ENCODE data around the gene DNAI4. TPM values are rescaled to one million over a fixed set of nuclear protein-coding genes. Genes with fewer than 3 reads are reported as not detected.

Gene DNAI4
- total and polyA plus RNA-seq, 2 of the 8 experiments (the other 6 are each of a cell fraction or from before 2014, with no cell fraction given): 0.32 to 2.1 TPM

- peak overlapping the region; percentile 91 for H2BK5ac ChIP-seq (ENCODE audit: low read depth, low read length)
- no peaks in the 10 kb centered on the region for H3K79me1 ChIP-seq (ENCODE audit: low read depth, low read length)
- FAIRE-seq (no peak), DNase-seq (ENCODE audit: low read depth in 1 of 2, low spot score in 2 of 2) (no peak)
- no peak overlapping the region for H3K14ac ChIP-seq (ENCODE audit: insufficient read length)
- 2% methylated on average over 11 of the region's 11 CpGs; no CpG with 5 or more reads in 1 of the 2 experiments for WGBS, 2 experiments (ENCODE audit: extremely low coverage in 1 of 2, insufficient coverage in 1 of 2, insufficient read length in 1 of 2, insufficient replicate concordance in 2 of 2, low coverage in 1 of 2, low lambda C conversion rate in 2 of 2, missing lambda C conversion rate in 1 of 2)
- no peak overlapping the region for H4K91ac ChIP-seq (replicated peaks; ENCODE audit: insufficient read length, low read length)
- H3K9ac ChIP-seq (replicated peaks in 1 of 4; ENCODE audit: extremely low read depth in 1 of 4, low read depth in 3 of 4, low read length in 3 of 4): peak overlapping the region in 3 of 4 experiments; percentile 71 to 90 (median 87); a peak in 5 of 7 replicates
- H2BK15ac ChIP-seq (ENCODE audit: low read length): no peak overlapping the region
- peaks cover 3 to 47% of the 10 kb centered on the region in 2 experiments; a peak in 3 of 4 replicates for H3K79me2 ChIP-seq (ENCODE audit: control insufficient read depth in 1 of 2, insufficient read depth in 2 of 2, low read length in 2 of 2)
- peaks cover 11% of the 10 kb centered on the region; the same call in 1 of the 2 replicates for H3K23me2 ChIP-seq (ENCODE audit: low read depth, low read length)
- no peak for TF ChIP-seq EZH2 (IDR thresholded peaks at IDR 0.05; ENCODE audit: low read depth, low read length, severe bottlenecking)
- TF ChIP-seq BACH1 (IDR thresholded peaks at IDR 0.05; ENCODE audit: low read length): no peak
- TF ChIP-seq KDM1A (IDR thresholded peaks at IDR 0.05; ENCODE audit: borderline replicate concordance, low read length): peak; percentile 87
- TF ChIP-seq KDM4A (IDR thresholded peaks at IDR 0.05; ENCODE audit: low read depth, low read length, severe bottlenecking): peak; percentile 7
- no peak for TF ChIP-seq SAP30 (IDR thresholded peaks at IDR 0.05; ENCODE audit: insufficient read depth, insufficient replicate concordance, low read length)
- H2AFZ ChIP-seq (ENCODE audit: low read length): peak overlapping the region; percentile 63
- peak overlapping the region; percentile 8 for H4K5ac ChIP-seq (ENCODE audit: insufficient read length, low read depth, low read length)
- no peaks in the 10 kb centered on the region for H3K27me3 ChIP-seq (replicated peaks in 1 of 4; ENCODE audit: control insufficient read depth in 3 of 4, extremely low read depth in 1 of 4, insufficient read depth in 3 of 4, low read length in 3 of 4)
- peak overlapping the region; percentile 92; the same call in 1 of the 2 replicates for H3K27ac ChIP-seq (ENCODE audit: low read depth, low read length)
- no peak overlapping the region for H3K23ac ChIP-seq (ENCODE audit: insufficient read length)
- no peaks in the 10 kb centered on the region for H3K9me3 ChIP-seq (ENCODE audit: insufficient read depth in 2 of 2, low read depth in 1 of 2, low read length in 1 of 2)
- H2AK5ac ChIP-seq (ENCODE audit: low read depth, low read length): no peak overlapping the region
- peaks cover 0 to 2% of the 10 kb centered on the region in 2 experiments for H4K20me1 ChIP-seq (replicated peaks in 1 of 2; ENCODE audit: control insufficient read depth in 1 of 2, insufficient read depth in 2 of 2, low read length in 2 of 2)
- H3K4me3 ChIP-seq (ENCODE audit: extremely low read depth in 1 of 4, insufficient read depth in 2 of 4, low read depth in 3 of 4, low read length in 4 of 4): peak overlapping the region; percentile 59 to 95 (median 83)
- peaks cover 0 to 11% (median 1%) of the 10 kb centered on the region in 4 experiments; a peak in 5 of 7 replicates for H3K4me1 ChIP-seq (replicated peaks in 1 of 4; ENCODE audit: control insufficient read depth in 3 of 4, insufficient read depth in 4 of 4, low read length in 3 of 4)
- H3K18ac ChIP-seq (ENCODE audit: extremely low read depth, low read length): peak overlapping the region; percentile 96
- no peak overlapping the region for H2BK20ac ChIP-seq (ENCODE audit: low read length)
- no peak overlapping the region; the same call in 1 of the 2 replicates for H2BK12ac ChIP-seq (ENCODE audit: low read depth, low read length)
- H3K4ac ChIP-seq (replicated peaks; ENCODE audit: insufficient read length, low read depth, low read length): no peak overlapping the region
- 0 out of 2 replicates have a peak overlapping the region, but pooled peaks have one; percentile 71 for H4K8ac ChIP-seq (ENCODE audit: extremely low read depth, insufficient read depth, low read length)
- H2BK120ac ChIP-seq (replicated peaks; ENCODE audit: low read depth, low read length): no peak overlapping the region
- H3K36me3 ChIP-seq (ENCODE audit: control insufficient read depth in 2 of 4, insufficient read depth in 4 of 4, low read length in 3 of 4): no peaks in the 10 kb centered on the region
- CTCF ChIA-PET (ENCODE audit: partially characterized antibody): interaction anchor here (0.8 to 2.1 kb wide), 3 partner anchors 19 to 77 kb away, joined by 3 to 6 read pairs (median 4); no protein-coding TSS in a partner anchor
- peak overlapping the region; percentile 81 to 95 for H3K4me2 ChIP-seq (ENCODE audit: insufficient read depth in 1 of 2, low read depth in 2 of 2, low read length in 2 of 2)
- no peak overlapping the region for H3K56ac ChIP-seq (replicated peaks; ENCODE audit: insufficient read length, low read depth, low read length)
- POLR2A ChIA-PET (ENCODE audit: partially characterized antibody): interaction anchor here (0.7 to 3.7 kb wide), 9 partner anchors 12 to 505 kb away, joined by 3 to 29 read pairs (median 3); partner anchors contain the start of gene SERBP1
Observed at GRCh38 chr1:66925558-66925910, 878 bp upstream of the DNAI4 start.

Measured in H1 (cell line).